ENCODE measurements around the gene HOXD8.

Gene HOXD8

DNA sequence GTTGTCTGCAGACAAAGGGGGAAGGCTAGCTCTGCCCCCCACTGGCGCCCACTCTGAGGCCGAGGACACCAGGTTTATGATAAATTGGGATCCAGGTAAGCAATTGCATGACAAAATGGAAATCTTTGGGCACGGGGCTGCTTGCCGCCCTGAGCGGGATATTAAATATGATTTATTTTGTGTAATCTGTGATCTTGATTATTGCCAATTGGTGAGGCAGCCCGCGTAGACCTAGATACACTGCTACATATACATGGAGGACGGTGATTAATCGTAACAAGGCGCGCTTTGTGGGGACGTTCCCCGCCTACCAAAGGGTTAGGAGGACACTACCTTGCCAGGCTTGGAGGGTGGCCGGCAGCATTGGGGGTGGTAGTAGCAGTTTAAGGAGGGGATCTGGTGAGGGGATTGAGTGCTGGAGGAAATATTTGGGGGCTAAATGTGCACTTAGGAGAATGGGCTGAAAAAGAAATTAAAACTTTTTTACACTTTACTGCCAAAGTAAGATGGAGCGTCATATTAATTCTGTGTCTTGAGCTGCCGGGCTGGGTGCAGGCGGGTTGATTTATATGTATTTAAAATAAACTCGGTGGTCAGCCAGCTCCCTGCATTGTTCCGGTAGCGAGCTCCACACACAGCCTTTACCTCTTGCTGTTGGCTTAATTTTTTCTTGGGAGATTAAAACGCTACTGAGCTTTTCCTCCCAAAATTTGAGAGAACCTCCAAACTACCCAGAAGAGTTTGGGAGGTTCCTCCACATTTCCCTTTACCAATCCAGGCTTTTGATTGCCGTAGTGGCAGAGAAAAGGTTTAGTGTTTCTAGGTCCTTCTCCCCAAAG is 31.7 kb downstream of the HOXD8 start:
- CTCF ChIA-PET, result interaction anchor here (0.7 to 3.6 kb wide), 8 partner anchors 8 to 732 kb away, joined by 3 to 19 read pairs (median 4); no protein-coding TSS in a partner anchor
- no peak for TF ChIP-seq CTCF (IDR thresholded peaks at IDR 0.05; ENCODE audit: control extremely low read depth, extremely low read depth, low read depth, missing control alignments)
- POLR2A ChIA-PET, result no interaction called here
- DNase-seq (ENCODE audit: extremely low spot score), result no peak

GRCh38 chr2:176161825-176162626 is 32.5 kb downstream of the HOXD8 start:
- DNase-seq (ENCODE audit: extremely low spot score), result no peak
- no peak for TF ChIP-seq CTCF (IDR thresholded peaks at IDR 0.05; ENCODE audit: control extremely low read depth, extremely low read depth, low read depth, missing control alignments)
- POLR2A ChIA-PET, result no interaction called here
- CTCF ChIA-PET, result interaction anchor here (0.6 to 3.6 kb wide), 10 partner anchors 9 to 1462 kb away, joined by 3 to 19 read pairs (median 3); no protein-coding TSS in a partner anchor

DNA sequence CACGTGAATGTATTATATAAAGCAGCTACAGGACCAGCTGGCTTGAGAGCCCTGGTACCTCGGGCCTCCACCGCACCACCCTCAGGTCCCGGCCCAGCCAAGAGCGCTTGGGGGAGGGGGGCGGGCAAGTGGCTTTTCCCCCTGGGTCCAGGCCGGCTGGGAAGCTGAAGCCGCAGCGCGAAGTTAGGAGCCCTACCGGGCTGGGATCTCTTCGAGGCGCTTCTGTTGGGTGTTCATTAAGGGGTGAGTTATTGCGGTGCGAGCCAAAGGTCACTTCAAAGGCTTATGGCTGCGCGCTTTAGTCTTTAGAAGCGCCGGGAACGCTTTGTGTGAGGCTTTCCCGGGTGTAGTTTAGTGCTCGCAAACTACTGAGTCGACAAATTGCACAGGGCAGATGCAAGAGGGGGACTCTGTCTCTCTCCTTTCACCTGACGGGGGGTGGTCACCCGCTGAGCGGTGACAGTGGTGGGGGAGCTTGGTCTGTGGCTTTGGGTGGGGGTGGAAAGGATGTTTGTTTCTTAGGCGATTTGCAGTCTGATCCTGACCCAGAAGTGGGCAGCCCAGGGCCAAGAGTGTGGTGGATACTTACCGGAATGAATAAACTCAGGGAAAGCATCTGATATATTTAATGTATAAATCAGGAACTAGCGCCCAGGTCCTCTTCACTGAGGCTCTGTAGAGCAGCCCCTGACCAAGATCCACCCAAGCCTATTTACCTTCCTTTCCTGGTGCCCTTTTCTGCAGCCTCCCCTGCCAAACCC is 33.6 kb downstream of the HOXD8 start:
- DNase-seq (ENCODE audit: extremely low spot score), result no peak
- ChIA-PET CTCF (interaction anchor here (0.6 to 3.6 kb wide), 6 partner anchors 10 to 1463 kb away, joined by 3 to 19 read pairs (median 4); no protein-coding TSS in a partner anchor), POLR2A (no interaction called here)
- no peak for TF ChIP-seq CTCF (IDR thresholded peaks at IDR 0.05; ENCODE audit: control extremely low read depth, extremely low read depth, low read depth, missing control alignments)

DNA sequence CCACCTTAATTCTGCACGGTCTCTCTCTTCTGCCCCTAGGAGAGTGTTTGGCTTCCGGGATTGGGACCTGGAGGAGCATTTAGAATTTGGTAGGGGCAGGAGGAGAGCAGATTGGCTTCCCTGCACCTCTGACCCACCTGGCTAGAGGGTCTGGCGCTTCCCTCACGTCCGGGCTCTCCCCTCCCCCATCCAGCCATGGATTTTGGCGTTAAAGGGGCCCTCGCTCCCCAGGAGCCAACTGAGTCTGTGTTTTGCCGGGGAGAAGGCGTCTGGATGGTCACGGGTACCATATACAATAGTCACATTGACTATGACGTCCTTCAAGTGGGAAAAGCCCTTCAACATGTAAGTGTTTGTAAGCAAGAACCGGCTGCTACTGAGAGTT is 34.2 kb downstream of the HOXD8 start:
- no peak for TF ChIP-seq CTCF (IDR thresholded peaks at IDR 0.05; ENCODE audit: control extremely low read depth, extremely low read depth, low read depth, missing control alignments)
- ChIA-PET CTCF (no interaction called here), POLR2A (no interaction called here)
- DNase-seq (ENCODE audit: extremely low spot score), result no peak

GRCh38 chr2:176164201-176164600 is 34.7 kb downstream of the HOXD8 start:
- DNase-seq (ENCODE audit: extremely low spot score), result no peak
- ChIA-PET CTCF (no interaction called here), POLR2A (no interaction called here)
- TF ChIP-seq CTCF (IDR thresholded peaks at IDR 0.05; ENCODE audit: control extremely low read depth, extremely low read depth, low read depth, missing control alignments), result no peak

All from GM10248 (cell line).